HepG2 (cell line): ENCODE measurements around the gene TOP1. TPM values are rescaled to one million over a fixed set of nuclear protein-coding genes. Genes with fewer than 3 reads are reported as not detected.

Experiments used
- CREBL2 ChIP-seq: sonication (generic); formaldehyde crosslinking; IDR thresholded peaks from 2 replicates; pipeline ENCODE4 v1.8.1; 2023; ENCODE audit warnings: missing genetic modification reagents, mild to moderate bottlenecking, borderline replicate concordance
- ELF4 ChIP-seq: sonication (generic); formaldehyde crosslinking; IDR thresholded peaks from 2 replicates; pipeline ENCODE4 v1.5.0; 2020; ENCODE audit warnings: missing genetic modification reagents, mild to moderate bottlenecking, moderate library complexity, borderline replicate concordance
- HMG20B ChIP-seq: conservative IDR thresholded peaks from 2 replicates; pipeline ENCODE4 v1.6.1; 2016; ENCODE audit warnings: missing genetic modification reagents, missing compliant biosample characterization
- NFIC ChIP-seq: IDR thresholded peaks from 2 replicates; pipeline ENCODE4 v1.6.1; 2012; ENCODE audit warnings: mild to moderate bottlenecking, low read length, inconsistent platforms
- RELA ChIP-seq: sonication (generic); formaldehyde crosslinking; IDR thresholded peaks from 2 replicates; pipeline ENCODE4 v1.4.0; 2020; ENCODE audit warnings: missing genetic modification reagents
- SALL1 ChIP-seq: sonication (generic); formaldehyde crosslinking; IDR thresholded peaks from 2 replicates; pipeline ENCODE4 v1.8.0; 2022; ENCODE audit warnings: mild to moderate bottlenecking, missing genetic modification reagents
- TFAP4 ChIP-seq: sonication (generic); IDR thresholded peaks from 2 replicates; pipeline ENCODE4 v1.6.1; 2016; ENCODE audit warnings: low read depth, borderline replicate concordance
- ZGPAT ChIP-seq: IDR thresholded peaks from 2 replicates; pipeline ENCODE4 v1.6.1; 2016; ENCODE audit warnings: mild to moderate bottlenecking
- ZNF160 ChIP-seq: sonication (generic); formaldehyde crosslinking; IDR thresholded peaks from 2 replicates; pipeline ENCODE4 v1.8.0; 2022; ENCODE audit warnings: mild to moderate bottlenecking, inconsistent platforms, missing genetic modification reagents
- ZNF281 ChIP-seq: sonication (generic); formaldehyde crosslinking; IDR thresholded peaks from 2 replicates; pipeline ENCODE4 v1.4.0; 2020; ENCODE audit warnings: missing genetic modification reagents, borderline replicate concordance
- ZNF576 ChIP-seq: sonication (generic); formaldehyde crosslinking; IDR thresholded peaks from 2 replicates; pipeline ENCODE4 v1.4.0; 2020; ENCODE audit warnings: mild to moderate bottlenecking, missing genetic modification reagents
- ZNF652 ChIP-seq: IDR thresholded peaks from 2 replicates; pipeline ENCODE4 v1.6.1; 2016; ENCODE audit warnings: low read depth, borderline replicate concordance
- ZNF660 ChIP-seq: sonication (generic); formaldehyde crosslinking; IDR thresholded peaks from 2 replicates; pipeline ENCODE4 v1.5.1; 2020; ENCODE audit warnings: mild to moderate bottlenecking, low read depth, missing genetic modification reagents, borderline replicate concordance
- ZNF670 ChIP-seq: sonication (generic); formaldehyde crosslinking; IDR thresholded peaks from 2 replicates; pipeline ENCODE4 v1.8.0; 2022; ENCODE audit warnings: mild to moderate bottlenecking, missing genetic modification reagents, borderline replicate concordance
- ZNF704 ChIP-seq: sonication (generic); formaldehyde crosslinking; IDR thresholded peaks from 2 replicates; pipeline ENCODE4 v1.8.1; 2023; ENCODE audit warnings: mild to moderate bottlenecking, inconsistent platforms, moderate library complexity, missing genetic modification reagents, borderline replicate concordance
- ZNF740 ChIP-seq: sonication (generic); formaldehyde crosslinking; IDR thresholded peaks from 2 replicates; pipeline ENCODE4 v1.4.0; 2020; ENCODE audit warnings: missing genetic modification reagents
- polyA plus RNA-seq, 8 experiments: library from polyadenylated mRNA; depleted of rRNA in 3 of 8; stranded (reverse) in 7 of 8; unstranded in 1 of 8; fragments of >200 nt; fragmentation: Illumina TruSeq in 4 of 8; extraction: Trizol in 4 of 8; gene quantifications; 2 replicates each; pipeline versions ENCODE4 v1.2.1 to v1.2.3, GENCODE V29; 2011 to 2016; ENCODE audit warnings: low read depth in 4 of 8, missing spikeins in 1 of 8, mixed read lengths in 1 of 8; ENCODE audit not compliant: insufficient read depth in 1 of 8
- total RNA-seq, 5 experiments: library from RNA; depleted of rRNA; stranded (reverse); fragments of >200 nt; fragmentation: Illumina TruSeq; extraction: Trizol; gene quantifications; 2 replicates each; pipeline ENCODE4 v1.2.3, GENCODE V29; 2016; ENCODE audit warnings: low read depth in 1 of 5

TOP1 gene
- total and polyA plus RNA-seq, 2 of the 13 experiments (the other 11 are each of a cell fraction or from before 2014, with no cell fraction given) = 10.2 to 19.4 TPM

GRCh38 chr20:41137614-41138474 lies 109.2 kb downstream of the TOP1 start (continued):
- TF ChIP-seq ZNF281 (CRISPR knock-in tag) (peak; percentile 87), ZNF740 (CRISPR knock-in tag) (peak; percentile 97), ZNF660 (CRISPR knock-in tag) (no peak), NFIC (no peak), CREBL2 (CRISPR knock-in tag) (0 out of 2 replicates have a peak, but pooled peaks have one; percentile 17), HMG20B (CRISPR knock-in tag) (no peak), ZNF704 (CRISPR knock-in tag) (peak; percentile 70; the same call in 1 of the 2 replicates), ELF4 (CRISPR knock-in tag) (no peak; the same call in 1 of the 2 replicates), TFAP4 (peak; percentile 93), ZNF576 (CRISPR knock-in tag) (peak; percentile 83; the same call in 1 of the 2 replicates), ZGPAT (CRISPR knock-in tag) (peak; percentile 92; the same call in 1 of the 2 replicates), RELA (CRISPR knock-in tag) (0 out of 2 replicates have a peak, but pooled peaks have one; percentile 53), SALL1 (peak; percentile 44), ZNF670 (CRISPR knock-in tag) (no peak), ZNF160 (CRISPR knock-in tag) (no peak; the same call in 1 of the 2 replicates), ZNF652 (CRISPR knock-in tag) (no peak)
